WI38 (cell line): ENCODE measurements around the gene KRT86.
"Not testable (repeated sequence)": the region's sequence is repeated elsewhere in the genome, so short reads cannot be mapped to it uniquely, and the experiment has no call there.

Experiments used
- H3K4me3 ChIP-seq: 2 replicates; pipeline ENCODE4 v1.5.1; 2011; ENCODE audit warnings: low read depth, mild to moderate bottlenecking, control low read depth, low read length
- TF ChIP-seq, protein P1 (sequence below): IDR thresholded peaks from 2 replicates; pipeline ENCODE4 v1.5.1; 2012; ENCODE audit warnings: low read depth, mild to moderate bottlenecking, control low read depth, low read length

The KRT86 gene

DNA sequence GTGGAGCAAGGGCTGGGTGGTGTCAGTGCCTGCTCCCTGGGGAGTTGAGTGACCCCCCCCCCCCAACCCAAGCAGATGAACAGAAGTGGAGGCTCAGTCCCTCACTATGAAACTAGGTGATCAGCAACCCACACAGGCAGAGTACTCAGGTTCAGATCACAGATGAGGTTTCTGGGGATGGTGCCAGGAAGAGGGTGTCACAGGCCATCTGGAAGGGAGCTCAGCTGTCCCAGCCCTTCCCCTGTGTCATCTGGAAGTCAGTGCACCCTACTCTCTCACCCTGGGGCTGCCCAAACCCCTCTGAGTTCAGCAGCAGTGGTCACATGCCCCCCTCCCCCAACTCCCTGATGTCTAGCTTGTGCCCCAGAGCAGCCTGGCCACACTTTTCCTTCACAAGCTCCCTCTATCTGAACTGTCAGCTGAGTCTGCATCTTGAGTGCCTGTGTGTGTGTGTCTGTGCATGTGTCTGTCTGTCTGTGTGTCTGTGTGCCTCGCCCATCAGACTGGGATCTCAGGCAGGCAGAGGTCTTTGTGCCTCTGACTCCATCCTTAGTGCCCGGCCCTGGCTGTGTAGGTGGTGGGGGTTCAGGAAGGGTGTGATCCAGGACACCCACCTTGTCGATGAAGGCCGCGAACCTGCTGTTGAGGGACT is 16.2 kb downstream of the KRT86 start:
- H3K4me3 ChIP-seq, result not testable (repeated sequence)

DNA sequence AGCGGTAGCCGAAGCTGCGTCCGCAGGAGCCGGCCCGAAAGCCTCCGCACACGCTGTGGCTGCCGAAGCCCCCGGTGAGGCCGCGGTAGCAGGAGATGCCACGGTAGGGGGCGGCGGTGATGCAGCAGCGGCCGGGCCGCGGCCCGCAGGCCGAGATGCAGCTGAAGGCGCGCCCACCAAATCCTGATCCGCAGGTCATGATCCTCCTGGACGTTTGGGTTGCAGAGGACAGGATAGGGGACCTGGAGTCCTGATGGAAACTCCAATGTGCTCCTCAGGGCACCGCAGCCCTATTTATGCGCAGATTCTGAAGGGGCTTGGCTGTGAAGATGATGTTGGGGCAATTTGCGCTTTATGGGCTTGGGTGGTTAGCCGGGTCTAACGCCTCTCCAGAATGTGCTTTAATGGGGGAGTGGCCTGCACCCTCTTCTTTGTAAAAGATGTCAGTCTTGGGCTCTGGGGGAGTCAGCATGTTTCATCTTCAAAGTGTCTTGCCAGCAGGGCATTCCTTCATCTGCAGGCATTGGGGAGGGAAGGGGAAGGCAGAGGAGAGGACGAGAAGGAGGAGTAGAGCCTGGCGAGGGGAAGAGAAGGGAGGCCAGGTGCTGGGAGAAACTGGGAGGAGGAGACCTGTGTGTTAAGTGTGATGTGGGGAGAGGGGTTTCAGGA is 17.0 kb downstream of the KRT86 start, which contains the start of gene KRT81:
KRT81 (minus strand) TSS at position 268 of the 669 bp plus-strand sequence; CDS start at position 199, 69 bp downstream.
- TF ChIP-seq, protein P1, sequence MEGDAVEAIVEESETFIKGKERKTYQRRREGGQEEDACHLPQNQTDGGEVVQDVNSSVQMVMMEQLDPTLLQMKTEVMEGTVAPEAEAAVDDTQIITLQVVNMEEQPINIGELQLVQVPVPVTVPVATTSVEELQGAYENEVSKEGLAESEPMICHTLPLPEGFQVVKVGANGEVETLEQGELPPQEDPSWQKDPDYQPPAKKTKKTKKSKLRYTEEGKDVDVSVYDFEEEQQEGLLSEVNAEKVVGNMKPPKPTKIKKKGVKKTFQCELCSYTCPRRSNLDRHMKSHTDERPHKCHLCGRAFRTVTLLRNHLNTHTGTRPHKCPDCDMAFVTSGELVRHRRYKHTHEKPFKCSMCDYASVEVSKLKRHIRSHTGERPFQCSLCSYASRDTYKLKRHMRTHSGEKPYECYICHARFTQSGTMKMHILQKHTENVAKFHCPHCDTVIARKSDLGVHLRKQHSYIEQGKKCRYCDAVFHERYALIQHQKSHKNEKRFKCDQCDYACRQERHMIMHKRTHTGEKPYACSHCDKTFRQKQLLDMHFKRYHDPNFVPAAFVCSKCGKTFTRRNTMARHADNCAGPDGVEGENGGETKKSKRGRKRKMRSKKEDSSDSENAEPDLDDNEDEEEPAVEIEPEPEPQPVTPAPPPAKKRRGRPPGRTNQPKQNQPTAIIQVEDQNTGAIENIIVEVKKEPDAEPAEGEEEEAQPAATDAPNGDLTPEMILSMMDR, result no peak
- no peak within 1 kb of the TSS for H3K4me3 ChIP-seq

DNA sequence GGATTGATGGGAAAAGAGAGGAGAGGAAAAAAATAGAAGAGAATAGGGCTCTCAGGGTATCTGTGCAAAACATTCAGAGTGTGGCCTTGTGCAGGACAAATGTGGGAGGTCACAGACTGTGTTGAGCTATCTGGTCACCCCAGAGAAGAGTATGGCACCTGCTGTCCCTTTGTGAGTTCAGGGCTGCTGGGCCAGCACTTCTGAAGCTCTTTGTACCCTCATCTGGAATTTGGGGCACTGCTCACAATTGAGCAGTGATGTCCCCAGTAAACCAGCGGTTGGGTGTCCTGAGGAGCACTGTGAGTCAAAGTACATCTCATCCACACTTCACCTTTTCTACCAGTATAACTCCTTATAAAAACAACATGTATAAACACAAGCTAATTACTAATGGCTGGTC is 19.5 kb downstream of the KRT86 start:
- TF ChIP-seq, protein P1, result no peak
- H3K4me3 ChIP-seq, result no peak overlapping the region

DNA sequence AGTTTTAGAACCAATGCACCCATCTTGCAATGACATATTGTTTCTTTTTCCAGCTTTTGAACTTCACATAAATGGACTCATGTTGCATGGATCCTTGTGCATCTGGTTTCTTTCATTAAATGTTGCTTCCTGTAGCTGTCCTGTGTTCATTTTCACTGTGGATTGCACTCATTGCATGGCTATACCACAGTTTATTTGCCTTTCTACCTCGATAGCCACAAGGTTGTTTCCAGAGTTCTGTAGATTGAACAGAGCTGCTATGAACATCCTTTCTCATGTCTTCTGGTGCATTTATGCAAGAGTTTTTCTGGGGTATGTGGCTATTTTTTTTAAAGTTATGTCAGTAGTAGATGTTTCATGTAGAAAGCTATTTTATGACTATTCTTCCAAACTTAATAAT is 20.4 kb downstream of the KRT86 start:
- TF ChIP-seq, protein P1, result no peak
- no peak overlapping the region for H3K4me3 ChIP-seq

DNA sequence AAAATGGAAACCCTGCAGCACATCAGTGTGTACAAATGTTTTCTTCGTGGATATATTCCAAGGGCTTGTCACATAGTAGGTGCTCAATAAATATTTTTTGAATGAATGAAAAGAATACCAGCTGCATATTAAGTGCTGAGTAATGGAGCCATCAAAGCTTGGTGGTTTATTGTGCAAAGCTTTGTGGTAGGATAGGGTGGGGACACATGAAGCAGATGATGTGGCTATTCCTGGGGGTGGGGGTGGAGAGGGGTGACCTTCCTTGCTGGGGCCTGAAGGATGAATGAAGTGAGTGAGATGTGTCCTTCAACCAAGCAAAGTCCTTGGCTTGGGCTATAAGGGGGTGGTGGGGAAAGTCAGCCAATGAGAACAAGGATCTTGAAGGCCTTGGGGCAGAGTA is 21.2 kb downstream of the KRT86 start:
- H3K4me3 ChIP-seq, result no peak overlapping the region
- TF ChIP-seq, protein P1, result no peak

DNA sequence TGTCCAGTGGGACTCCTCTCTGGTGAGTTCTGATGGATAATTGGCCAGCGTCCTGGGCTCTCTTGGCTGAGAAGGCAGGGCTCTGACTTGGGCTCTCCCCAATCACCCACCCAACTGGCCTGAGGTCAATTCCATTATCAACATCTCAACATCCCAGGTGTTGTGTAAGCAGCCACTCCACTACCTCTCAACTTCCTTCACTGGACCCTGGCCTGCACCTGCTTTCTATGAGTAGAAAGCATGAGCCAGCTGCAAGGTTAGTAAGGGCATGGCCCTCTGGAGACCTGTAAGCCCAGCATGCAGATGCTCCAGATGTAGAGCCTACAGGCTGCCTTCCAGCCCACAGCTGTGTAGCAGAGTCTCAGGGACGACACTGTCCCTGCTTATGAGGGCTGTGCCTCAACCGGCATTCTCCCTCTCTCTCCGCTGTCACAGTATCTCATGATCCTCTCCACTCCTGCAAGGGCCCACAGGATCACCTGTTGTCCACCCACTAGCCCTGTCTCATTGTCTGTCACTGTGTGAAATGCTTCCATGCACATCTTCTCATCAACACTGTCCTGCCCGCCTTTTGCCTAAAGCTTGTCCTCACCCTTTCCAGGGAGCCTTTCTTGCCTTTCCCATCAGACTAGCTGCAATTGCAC is 22.2 kb downstream of the KRT86 start:
- TF ChIP-seq, protein P1, result no peak
- no peak overlapping the region for H3K4me3 ChIP-seq

DNA sequence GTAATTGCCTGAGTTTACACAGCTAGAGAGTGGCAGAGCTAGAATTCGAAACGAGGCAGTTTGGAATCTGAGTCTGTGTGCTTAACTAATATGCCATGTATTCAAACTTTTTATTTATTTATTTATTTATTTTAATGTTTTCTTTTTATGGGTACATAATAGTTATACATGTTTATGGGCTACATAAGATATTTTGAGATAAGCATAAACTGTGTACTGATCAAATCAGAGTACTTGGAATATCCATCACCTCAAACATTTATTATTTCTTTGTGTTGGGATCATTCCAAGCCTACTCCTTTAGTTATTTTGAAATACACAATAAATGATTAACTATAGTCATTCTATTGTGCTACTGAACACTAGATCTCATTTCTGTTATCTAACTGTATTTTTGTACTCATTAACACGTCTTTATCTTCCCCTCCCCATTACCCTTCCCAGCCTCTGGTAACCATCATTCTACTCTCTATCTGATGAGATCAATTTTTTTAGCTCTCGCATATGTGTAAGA is 24.3 kb downstream of the KRT86 start:
- TF ChIP-seq, protein P1, result no peak
- H3K4me3 ChIP-seq, result no peak overlapping the region
